GM13976 (cell line): ENCODE results near the gene IGF2R.
A peak's percentile ranks its signal among the peaks of the same experiment; 100 is the strongest.

Experiments used
- DNase-seq: peaks from one replicate; pipeline ENCODE4 v3.0.0; 2012; ENCODE audit warnings: low spot score
- CTCF ChIP-seq: IDR thresholded peaks from 2 replicates; pipeline ENCODE4 v1.5.1; 2012; ENCODE audit warnings: borderline replicate concordance, mild to moderate bottlenecking; ENCODE audit not compliant: insufficient read depth; ENCODE audit errors: extremely low read depth, missing control alignments, control extremely low read depth
- in situ Hi-C: fragments of 300-500 bp; cut with MboI; formaldehyde crosslinking; loops from one replicate; pipeline ENCODE4 v1.12.0; 2022; ENCODE audit warnings: low sequenced_read_pairs, mixed read lengths, inconsistent platforms; ENCODE audit not compliant: unreplicated experiment

Gene IGF2R

DNA sequence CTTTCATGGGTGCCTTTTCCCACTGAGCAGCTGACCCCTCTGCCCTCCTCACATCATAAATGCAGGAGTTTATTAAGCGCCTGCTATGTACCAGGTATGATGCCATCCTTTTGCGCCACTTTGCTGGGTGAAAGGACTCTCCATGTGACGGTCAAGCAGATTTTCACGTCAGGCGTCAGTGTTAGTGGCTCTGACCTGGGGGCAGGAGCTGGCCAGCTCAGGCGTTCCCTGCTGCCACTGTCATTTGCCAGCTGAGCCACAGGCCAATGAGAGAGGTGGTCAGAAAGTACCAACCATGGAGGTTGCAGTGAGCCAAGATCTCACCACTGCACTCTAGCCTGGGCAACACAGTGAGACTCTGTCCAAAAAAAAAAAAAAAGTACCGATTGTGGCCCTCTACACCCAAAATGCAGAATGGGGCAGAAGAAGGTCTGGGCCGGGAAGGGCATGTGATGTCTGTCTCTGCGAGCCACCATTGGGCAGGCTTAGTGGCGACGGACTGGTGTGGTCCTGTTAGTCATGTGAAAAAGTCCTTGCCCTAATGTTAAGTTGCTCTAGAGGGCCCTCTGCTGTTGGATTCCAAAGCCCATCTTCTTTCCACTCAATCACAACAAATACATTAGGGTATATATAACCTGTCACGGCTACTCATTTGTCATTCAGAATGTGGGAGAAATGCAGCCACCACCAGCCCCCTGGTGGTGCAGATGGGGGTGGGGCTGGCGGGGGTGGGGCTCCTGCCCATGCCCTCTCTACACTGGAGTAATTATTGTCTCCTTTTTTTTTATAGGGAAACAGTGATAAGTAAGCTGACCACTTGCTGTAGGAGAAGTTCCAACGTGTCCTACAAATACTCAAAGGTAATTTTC is 134.3 kb downstream of the IGF2R start:
- peak; percentile 67 for DNase-seq
- TF ChIP-seq CTCF, result peak; percentile 7
- in situ Hi-C loops, result no loop called here

DNA sequence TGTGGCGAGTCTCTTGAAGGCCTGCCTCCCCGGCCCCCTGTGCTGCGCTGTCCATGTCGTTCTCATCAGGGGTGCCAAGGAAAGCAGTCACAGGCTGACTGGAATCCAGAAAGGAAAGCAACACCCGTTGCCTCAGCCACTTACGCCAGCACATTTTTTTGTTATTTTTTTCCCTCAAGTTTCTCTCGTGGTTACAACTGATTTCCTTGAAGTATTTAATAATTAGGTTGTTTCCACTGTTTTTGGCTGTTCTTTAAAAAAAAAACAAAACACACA is 134.9 kb downstream of the IGF2R start:
- DNase-seq, result no peak
- in situ Hi-C loops, result no loop called here
- TF ChIP-seq CTCF, result no peak

- no peak for TF ChIP-seq CTCF
- DNase-seq, result no peak
- in situ Hi-C loops, result no loop called here
Observed at GRCh38 chr6:160104821-160105517, 136.1 kb downstream of the IGF2R start.

GRCh38 chr6:160106010-160106409 is 137.1 kb downstream of the IGF2R start:
- TF ChIP-seq CTCF, result no peak
- no peak for DNase-seq
- in situ Hi-C loops, result no loop called here

DNA sequence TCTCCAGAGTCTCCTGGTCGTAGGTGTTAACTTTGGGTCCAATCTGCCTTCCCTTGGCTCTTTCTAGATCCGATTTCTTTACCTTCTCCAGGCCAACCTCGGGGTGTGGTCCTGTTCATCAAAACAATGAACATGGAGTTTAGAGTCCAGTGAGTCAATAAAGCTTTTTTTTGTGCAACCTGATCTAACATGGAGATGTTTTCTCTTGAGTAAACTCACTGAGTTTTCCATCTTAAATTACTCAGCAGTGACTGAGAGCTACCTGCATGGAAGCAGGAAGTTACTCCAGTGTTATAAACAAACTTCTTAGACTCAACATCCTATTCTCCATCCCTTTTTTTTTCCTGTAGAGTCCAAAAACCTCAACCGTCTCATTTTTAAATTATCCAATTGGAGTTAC is 137.8 kb downstream of the IGF2R start:
- in situ Hi-C loops, result no loop called here
- DNase-seq, result no peak
- TF ChIP-seq CTCF, result no peak

GRCh38 chr6:160108077-160108476 is 139.2 kb downstream of the IGF2R start:
- in situ Hi-C loops, result no loop called here
- TF ChIP-seq CTCF, result no peak
- DNase-seq, result no peak
